ENCODE data around the gene NDUFB7. TPM values are rescaled to one million over a fixed set of nuclear protein-coding genes. Genes with fewer than 3 reads are reported as not detected.

NDUFB7 gene
- total and polyA plus RNA-seq, 2 experiments from 2014 or later: 244 to 316 TPM

- no peak for DNase-seq
- Histone ChIP-seq H3K4me3 (no peak within 1 kb of the TSS), H3F3A (ENCODE audit: insufficient read depth) (no peaks in the 10 kb centered on the region), H2AFZ (no peak within 1 kb of the TSS), H3K4me2 (ENCODE audit: unreplicated experiment) (no peak within 1 kb of the TSS), H3K9me3 (ENCODE audit: low read depth) (no peaks in the 10 kb centered on the region), H3K36me3 (ENCODE audit: low read depth) (no peaks in the 10 kb centered on the region), H3K27me3 (replicated peaks; ENCODE audit: insufficient read depth) (no peaks in the 10 kb centered on the region), H3K4me1 (ENCODE audit: insufficient read depth) (no peaks in the 10 kb centered on the region), H3K9ac (no peak within 1 kb of the TSS), H4K20me1 (ENCODE audit: insufficient read depth) (no peaks in the 10 kb centered on the region), H3K27ac (no peak within 1 kb of the TSS), H3K9me2 (ENCODE audit: insufficient read depth) (no peaks in the 10 kb centered on the region), H3K79me2 (ENCODE audit: insufficient read depth) (no peaks in the 10 kb centered on the region)
- in situ Hi-C loops (cut with MboI): no loop called here
- 43 to 48% methylated on average over 6 of the region's 6 CpGs for WGBS, 2 experiments (ENCODE audit: low coverage in 1 of 2, low lambda C conversion rate in 2 of 2, missing lambda C conversion rate in 2 of 2)
- TF ChIP-seq EZH2 (IDR thresholded peaks at IDR 0.05; ENCODE audit: insufficient read depth, poor library complexity, severe bottlenecking): no peak
- TF ChIP-seq EZH2phosphoT487 (IDR thresholded peaks at IDR 0.05; ENCODE audit: insufficient read depth, low read depth): no peak
Measured at GRCh38 chr19:14582894-14583340, 11.1 kb upstream of the NDUFB7 start, which contains the start of gene CLEC17A. TSS of gene CLEC17A (plus strand) at chr19:14583084. CDS start at chr19:14583161, 77 bp downstream.

GRCh38 chr19:14580623-14581237 lies 8.9 kb upstream of the NDUFB7 start:
- Histone ChIP-seq H3K27ac (no peak overlapping the region), H4K20me1 (ENCODE audit: insufficient read depth) (no peaks in the 10 kb centered on the region), H3K4me3 (no peak overlapping the region), H2AFZ (no peak overlapping the region), H3F3A (ENCODE audit: insufficient read depth) (no peaks in the 10 kb centered on the region), H3K27me3 (replicated peaks; ENCODE audit: insufficient read depth) (no peaks in the 10 kb centered on the region), H3K9me3 (ENCODE audit: low read depth) (no peaks in the 10 kb centered on the region), H3K9me2 (ENCODE audit: insufficient read depth) (no peaks in the 10 kb centered on the region), H3K36me3 (ENCODE audit: low read depth) (no peaks in the 10 kb centered on the region), H3K4me1 (ENCODE audit: insufficient read depth) (no peaks in the 10 kb centered on the region), H3K9ac (no peak overlapping the region), H3K4me2 (ENCODE audit: unreplicated experiment) (no peak overlapping the region), H3K79me2 (ENCODE audit: insufficient read depth) (no peaks in the 10 kb centered on the region)
- 43 to 57% methylated on average over 6 of the region's 6 CpGs for WGBS, 2 experiments (ENCODE audit: low coverage in 1 of 2, low lambda C conversion rate in 2 of 2, missing lambda C conversion rate in 2 of 2)
- DNase-seq: no peak
- TF ChIP-seq EZH2 (IDR thresholded peaks at IDR 0.05; ENCODE audit: insufficient read depth, poor library complexity, severe bottlenecking) (no peak), EZH2phosphoT487 (IDR thresholded peaks at IDR 0.05; ENCODE audit: insufficient read depth, low read depth) (no peak)
- in situ Hi-C loops (cut with MboI): no loop called here

GRCh38 chr19:14577885-14578427 lies 6.1 kb upstream of the NDUFB7 start:
- no peaks in the 10 kb centered on the region for H3K27me3 ChIP-seq (replicated peaks; ENCODE audit: insufficient read depth)
- H2AFZ ChIP-seq: no peak overlapping the region
- WGBS, 2 experiments (ENCODE audit: low coverage in 1 of 2, low lambda C conversion rate in 2 of 2, missing lambda C conversion rate in 2 of 2): 21 to 23% methylated on average over 5 to 6 of the region's 6 CpGs
- H3K27ac ChIP-seq: no peak overlapping the region
- H3K4me1 ChIP-seq (ENCODE audit: insufficient read depth): peaks cover 4% of the 10 kb centered on the region
- H3K4me2 ChIP-seq (ENCODE audit: unreplicated experiment): no peak overlapping the region
- no peaks in the 10 kb centered on the region for H4K20me1 ChIP-seq (ENCODE audit: insufficient read depth)
- DNase-seq: no peak
- H3K9me3 ChIP-seq (ENCODE audit: low read depth): no peaks in the 10 kb centered on the region
- H3K4me3 ChIP-seq: no peak overlapping the region
- no peaks in the 10 kb centered on the region for H3F3A ChIP-seq (ENCODE audit: insufficient read depth)
- H3K9ac ChIP-seq: no peak overlapping the region
- no peaks in the 10 kb centered on the region for H3K79me2 ChIP-seq (ENCODE audit: insufficient read depth)
- no peaks in the 10 kb centered on the region for H3K9me2 ChIP-seq (ENCODE audit: insufficient read depth)
- H3K36me3 ChIP-seq (ENCODE audit: low read depth): no peaks in the 10 kb centered on the region
- TF ChIP-seq EZH2 (IDR thresholded peaks at IDR 0.05; ENCODE audit: insufficient read depth, poor library complexity, severe bottlenecking) (no peak), EZH2phosphoT487 (IDR thresholded peaks at IDR 0.05; ENCODE audit: insufficient read depth, low read depth) (no peak)
- in situ Hi-C loops (cut with MboI): no loop called here

- Histone ChIP-seq H3K79me2 (ENCODE audit: insufficient read depth) (no peaks in the 10 kb centered on the region), H3K9me3 (ENCODE audit: low read depth) (no peaks in the 10 kb centered on the region), H2AFZ (no peak overlapping the region), H3K27ac (no peak overlapping the region), H3K4me3 (no peak overlapping the region), H3K36me3 (ENCODE audit: low read depth) (no peaks in the 10 kb centered on the region), H3K9ac (no peak overlapping the region), H3K9me2 (ENCODE audit: insufficient read depth) (no peaks in the 10 kb centered on the region), H3K27me3 (replicated peaks; ENCODE audit: insufficient read depth) (no peaks in the 10 kb centered on the region), H3F3A (ENCODE audit: insufficient read depth) (no peaks in the 10 kb centered on the region), H3K4me1 (ENCODE audit: insufficient read depth) (peaks cover 4% of the 10 kb centered on the region), H3K4me2 (ENCODE audit: unreplicated experiment) (no peak overlapping the region), H4K20me1 (ENCODE audit: insufficient read depth) (no peaks in the 10 kb centered on the region)
- no peak for DNase-seq
- WGBS, 2 experiments (ENCODE audit: low coverage in 1 of 2, low lambda C conversion rate in 2 of 2, missing lambda C conversion rate in 2 of 2): 34 to 43% methylated on average over 5 of the region's 5 CpGs
- TF ChIP-seq EZH2phosphoT487 (IDR thresholded peaks at IDR 0.05; ENCODE audit: insufficient read depth, low read depth) (no peak), EZH2 (IDR thresholded peaks at IDR 0.05; ENCODE audit: insufficient read depth, poor library complexity, severe bottlenecking) (no peak)
- in situ Hi-C loops (cut with MboI): no loop called here
Measured at GRCh38 chr19:14577264-14577663, 5.4 kb upstream of the NDUFB7 start.

All from GM23248 (cell line).